Activated naive CD8-positive, alpha-beta T cell treated with anti-CD3 and anti-CD28 coated beads for 36 hours (primary cell): ENCODE data around the gene CD55. TPM values are rescaled to one million over a fixed set of nuclear protein-coding genes. Genes with fewer than 3 reads are reported as not detected.

ENCODE experiments used
- DNase-seq: peaks from one replicate; pipeline ENCODE4 v3.0.0; 2021
- H3K27ac Mint-ChIP-seq: one replicate; pipeline ENCODE4 v1.8.0; 2022; ENCODE audit warnings: mild to moderate bottlenecking, moderate library complexity, mixed read lengths
- H3K27me3 Mint-ChIP-seq: one replicate; pipeline ENCODE4 v1.8.0; 2022; ENCODE audit warnings: mild to moderate bottlenecking, mixed read lengths
- H3K36me3 Mint-ChIP-seq: one replicate; pipeline ENCODE4 v1.8.0; 2021; ENCODE audit warnings: mild to moderate bottlenecking, mixed read lengths
- H3K4me1 Mint-ChIP-seq: one replicate; pipeline ENCODE4 v1.8.0; 2021; ENCODE audit warnings: mixed read lengths
- H3K4me3 Mint-ChIP-seq: one replicate; pipeline ENCODE4 v1.8.0; 2022; ENCODE audit warnings: mild to moderate bottlenecking, moderate library complexity, mixed read lengths
- H3K9me3 Mint-ChIP-seq: one replicate; pipeline ENCODE4 v1.8.0; 2022; ENCODE audit warnings: mixed read lengths
- total RNA-seq, 2 experiments: library from RNA; stranded (reverse); gene quantifications; one replicate each; pipeline ENCODE4 v1.2.3, GENCODE V29; 2021

The CD55 gene, protein sequence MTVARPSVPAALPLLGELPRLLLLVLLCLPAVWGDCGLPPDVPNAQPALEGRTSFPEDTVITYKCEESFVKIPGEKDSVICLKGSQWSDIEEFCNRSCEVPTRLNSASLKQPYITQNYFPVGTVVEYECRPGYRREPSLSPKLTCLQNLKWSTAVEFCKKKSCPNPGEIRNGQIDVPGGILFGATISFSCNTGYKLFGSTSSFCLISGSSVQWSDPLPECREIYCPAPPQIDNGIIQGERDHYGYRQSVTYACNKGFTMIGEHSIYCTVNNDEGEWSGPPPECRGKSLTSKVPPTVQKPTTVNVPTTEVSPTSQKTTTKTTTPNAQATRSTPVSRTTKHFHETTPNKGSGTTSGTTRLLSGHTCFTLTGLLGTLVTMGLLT
- total RNA-seq, result 10 to 100 TPM; 84.0 to 84.1 TPM

GRCh38 chr1:207321079-207321789 is at the start of gene CD55:
CD55 (plus strand) TSS chr1:207321678; CDS start chr1:207321766, 88 bp downstream.
- peak within 1 kb of the TSS; percentile 92 for H3K4me3 Mint-ChIP-seq
- peaks cover 21% of the 10 kb centered on the region for H3K4me1 Mint-ChIP-seq
- peaks cover 27% of the 10 kb centered on the region for H3K36me3 Mint-ChIP-seq
- peak; percentile 98 for DNase-seq
- H3K27me3 Mint-ChIP-seq, result peaks cover 4% of the 10 kb centered on the region
- H3K27ac Mint-ChIP-seq, result peak within 1 kb of the TSS; percentile 99
- H3K9me3 Mint-ChIP-seq, result no peaks in the 10 kb centered on the region

GRCh38 chr1:207274882-207275281 is 46.6 kb upstream of the CD55 start:
- H3K27me3 Mint-ChIP-seq, result no peaks in the 10 kb centered on the region
- peaks cover 4% of the 10 kb centered on the region for H3K36me3 Mint-ChIP-seq
- H3K9me3 Mint-ChIP-seq, result peaks cover 31% of the 10 kb centered on the region
- H3K4me1 Mint-ChIP-seq, result peaks cover 10% of the 10 kb centered on the region
- no peak for DNase-seq
- H3K27ac Mint-ChIP-seq, result no peak overlapping the region
- no peak overlapping the region for H3K4me3 Mint-ChIP-seq

DNA sequence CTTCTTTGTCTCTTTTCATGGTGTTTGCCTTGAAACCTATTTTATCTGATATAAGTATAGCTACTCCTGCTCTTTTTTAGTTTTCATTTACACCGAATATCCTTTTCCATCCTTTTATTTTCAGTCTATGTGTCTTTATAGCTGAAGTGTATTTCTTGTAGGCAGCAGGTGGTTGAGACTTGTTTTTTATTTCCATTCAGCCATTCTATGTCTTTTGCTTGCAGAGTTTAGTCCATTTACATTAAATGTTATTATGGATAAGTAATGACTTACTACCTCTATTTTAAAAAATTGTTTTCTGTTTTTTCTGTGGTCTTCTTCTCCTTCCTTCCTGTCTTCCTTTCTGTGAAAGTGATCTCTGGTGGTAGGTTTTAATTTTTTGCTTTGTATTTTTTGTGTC is 45.0 kb upstream of the CD55 start:
- Mint-ChIP-seq H3K4me3 (no peak overlapping the region), H3K27me3 (no peaks in the 10 kb centered on the region), H3K27ac (no peak overlapping the region), H3K4me1 (peaks cover 19% of the 10 kb centered on the region), H3K9me3 (peaks cover 31% of the 10 kb centered on the region), H3K36me3 (peaks cover 4% of the 10 kb centered on the region)
- no peak for DNase-seq

DNA sequence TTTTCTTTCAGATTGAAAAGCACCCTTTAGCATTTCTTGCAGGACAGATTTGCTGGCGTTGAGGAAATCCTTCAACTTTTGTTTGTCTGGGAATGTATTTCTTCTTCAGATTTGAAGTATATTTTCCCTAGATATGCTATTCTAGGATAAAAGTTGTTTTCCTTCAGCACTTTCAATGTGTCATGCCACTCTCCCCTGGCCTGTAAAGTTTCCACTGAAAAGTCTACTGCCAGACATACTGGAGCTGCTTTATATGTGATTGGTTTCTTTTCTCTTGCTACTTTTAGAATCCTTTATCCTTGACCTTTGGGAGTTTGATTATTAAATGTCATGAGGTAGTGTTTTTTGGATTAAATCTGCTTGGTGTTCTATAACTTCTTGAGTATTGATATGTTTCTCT is 44.2 kb upstream of the CD55 start:
- no peaks in the 10 kb centered on the region for H3K27me3 Mint-ChIP-seq
- no peak overlapping the region for H3K27ac Mint-ChIP-seq
- DNase-seq, result no peak
- peaks cover 26% of the 10 kb centered on the region for H3K4me1 Mint-ChIP-seq
- no peak overlapping the region for H3K4me3 Mint-ChIP-seq
- peaks cover 28% of the 10 kb centered on the region for H3K9me3 Mint-ChIP-seq
- peaks cover 5% of the 10 kb centered on the region for H3K36me3 Mint-ChIP-seq

DNA sequence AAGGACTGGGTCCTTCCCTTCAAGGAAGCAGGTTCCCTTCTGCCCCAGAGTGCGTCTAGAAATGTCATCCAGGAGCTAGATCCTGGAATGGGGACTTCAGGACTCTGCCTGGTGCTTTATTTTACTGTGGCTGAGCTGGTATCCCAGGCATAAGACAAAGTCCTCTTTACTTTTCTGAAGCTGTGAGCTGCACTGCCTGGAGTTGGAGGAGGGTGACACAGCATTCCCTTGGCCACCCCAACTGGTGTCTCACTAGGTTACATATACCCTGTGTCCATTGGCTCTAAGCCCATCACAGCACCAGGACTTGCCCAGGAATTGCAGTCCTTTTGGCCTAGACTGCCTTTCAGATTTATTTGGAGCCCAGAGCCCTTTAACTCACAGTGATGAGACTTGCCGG is 41.8 kb upstream of the CD55 start:
- Mint-ChIP-seq H3K27ac (no peak overlapping the region), H3K9me3 (peaks cover 18% of the 10 kb centered on the region), H3K27me3 (no peaks in the 10 kb centered on the region), H3K4me3 (no peak overlapping the region), H3K4me1 (peaks cover 48% of the 10 kb centered on the region), H3K36me3 (peaks cover 5% of the 10 kb centered on the region)
- no peak for DNase-seq

- H3K4me3 Mint-ChIP-seq, result no peak overlapping the region
- H3K27me3 Mint-ChIP-seq, result no peaks in the 10 kb centered on the region
- H3K27ac Mint-ChIP-seq, result no peak overlapping the region
- H3K9me3 Mint-ChIP-seq, result peaks cover 8% of the 10 kb centered on the region
- DNase-seq, result no peak
- peaks cover 52% of the 10 kb centered on the region for H3K4me1 Mint-ChIP-seq
- H3K36me3 Mint-ChIP-seq, result peaks cover 5% of the 10 kb centered on the region
Measured at GRCh38 chr1:207280706-207281105, 40.8 kb upstream of the CD55 start.

- DNase-seq, result no peak
- Mint-ChIP-seq H3K36me3 (peaks cover 4% of the 10 kb centered on the region), H3K4me1 (peaks cover 52% of the 10 kb centered on the region), H3K9me3 (peaks cover 2% of the 10 kb centered on the region), H3K27ac (peak overlapping the region; percentile 54), H3K4me3 (no peak overlapping the region), H3K27me3 (no peaks in the 10 kb centered on the region)
Measured at GRCh38 chr1:207282058-207282457, 39.4 kb upstream of the CD55 start.

DNA sequence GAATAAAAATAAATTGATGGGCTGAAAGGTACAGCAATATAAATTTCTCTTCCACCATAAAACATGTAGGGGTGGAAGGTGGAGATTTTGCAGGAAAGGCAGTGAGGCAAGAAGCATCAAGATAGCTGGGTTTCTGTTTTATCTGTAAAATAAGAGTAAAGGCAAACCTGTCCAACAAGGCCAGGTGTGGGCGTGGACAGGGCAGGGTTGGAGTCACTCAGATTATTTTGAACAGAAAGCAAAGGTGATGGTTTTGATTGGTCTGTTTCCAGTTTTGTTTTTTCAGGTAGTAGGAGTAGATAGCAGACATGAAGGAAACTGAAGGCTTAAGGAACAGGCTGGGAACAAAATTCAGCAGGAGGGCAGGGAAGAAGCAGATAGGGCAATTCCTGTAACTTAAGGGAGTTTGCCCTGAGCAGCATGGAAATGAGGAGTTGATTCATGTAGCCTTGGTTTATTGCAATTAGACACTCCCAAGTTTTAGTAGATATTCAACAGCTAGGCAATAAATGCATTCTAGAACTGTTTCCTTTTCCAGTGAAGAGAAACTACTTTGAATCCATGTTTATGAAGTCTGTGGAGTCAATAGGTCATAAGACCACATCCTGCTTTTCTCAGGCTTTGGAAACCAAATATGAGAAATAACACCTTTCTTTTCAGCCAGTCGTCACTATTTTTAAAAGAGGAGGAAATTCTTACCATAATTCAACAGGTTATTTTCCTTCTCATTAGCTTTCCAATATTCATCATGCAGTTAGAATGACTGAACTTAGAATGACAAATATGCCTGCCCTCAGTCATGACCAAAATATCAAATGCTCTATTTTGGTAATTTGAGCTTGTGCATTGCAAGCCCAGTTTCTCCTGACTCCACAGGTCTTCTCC is 38.7 kb upstream of the CD55 start:
- H3K27me3 Mint-ChIP-seq, result no peaks in the 10 kb centered on the region
- peaks cover 45% of the 10 kb centered on the region for H3K4me1 Mint-ChIP-seq
- H3K36me3 Mint-ChIP-seq, result peaks cover 1% of the 10 kb centered on the region
- no peak for DNase-seq
- no peak overlapping the region for H3K4me3 Mint-ChIP-seq
- peak overlapping the region; percentile 14 for H3K27ac Mint-ChIP-seq
- peaks cover 2% of the 10 kb centered on the region for H3K9me3 Mint-ChIP-seq

DNA sequence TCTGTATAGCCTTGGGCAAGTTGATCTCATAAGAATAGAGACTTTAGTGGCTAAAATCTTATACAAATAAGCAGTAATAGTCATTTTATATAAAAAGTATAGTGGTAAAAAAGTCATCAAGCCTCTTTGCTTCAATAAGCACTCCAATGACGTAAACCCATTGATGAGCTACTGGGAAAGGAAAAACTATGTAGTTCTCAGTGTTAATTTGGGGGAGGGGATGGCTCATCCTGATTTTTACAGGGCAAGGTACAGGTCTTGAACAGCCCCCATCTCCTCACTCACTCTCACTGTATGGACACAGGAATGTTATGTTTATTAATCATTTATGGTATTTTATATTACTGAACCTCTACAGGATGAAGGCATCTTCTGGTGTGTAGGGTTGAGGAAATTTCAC is 38.1 kb upstream of the CD55 start:
- no peak overlapping the region for H3K27ac Mint-ChIP-seq
- peaks cover 2% of the 10 kb centered on the region for H3K9me3 Mint-ChIP-seq
- peaks cover 45% of the 10 kb centered on the region for H3K4me1 Mint-ChIP-seq
- no peak overlapping the region for H3K4me3 Mint-ChIP-seq
- peaks cover 1% of the 10 kb centered on the region for H3K36me3 Mint-ChIP-seq
- no peaks in the 10 kb centered on the region for H3K27me3 Mint-ChIP-seq
- no peak for DNase-seq

DNA sequence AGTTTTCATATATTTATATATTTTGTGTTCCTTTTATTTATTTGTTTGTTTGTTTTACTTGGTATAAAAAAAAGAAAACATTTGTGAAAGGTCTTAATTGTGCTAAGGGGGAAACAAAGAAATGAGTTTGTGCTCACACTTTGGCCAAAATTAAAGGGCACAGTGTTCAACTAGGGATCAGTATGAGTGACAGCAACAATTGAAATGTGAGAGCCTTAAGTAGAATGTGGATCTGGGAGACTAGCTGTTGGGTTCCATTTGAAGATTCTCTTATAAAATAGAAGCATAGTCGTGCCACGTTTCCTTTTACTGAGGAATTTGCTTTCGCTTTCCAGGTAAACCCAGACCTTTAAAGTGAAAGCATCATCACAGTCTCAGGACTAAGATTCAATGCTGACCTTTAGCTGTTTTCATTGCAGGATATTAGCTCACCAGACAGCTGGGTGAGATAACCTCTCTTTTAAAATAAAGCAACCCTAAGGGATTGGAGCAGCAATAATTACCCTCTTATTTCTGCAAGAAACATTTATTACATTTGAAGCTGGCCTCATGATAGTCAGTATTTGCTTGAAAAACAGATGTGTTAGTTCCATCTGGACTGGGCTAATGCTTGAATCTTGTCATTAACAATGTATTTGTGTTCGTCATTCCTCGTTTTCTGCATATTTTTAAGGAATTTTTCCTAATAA is 37.1 kb upstream of the CD55 start:
- DNase-seq, result no peak
- Mint-ChIP-seq H3K4me1 (peaks cover 45% of the 10 kb centered on the region), H3K9me3 (peaks cover 3% of the 10 kb centered on the region), H3K27ac (no peak overlapping the region), H3K4me3 (no peak overlapping the region), H3K36me3 (peaks cover 1% of the 10 kb centered on the region), H3K27me3 (no peaks in the 10 kb centered on the region)

DNA sequence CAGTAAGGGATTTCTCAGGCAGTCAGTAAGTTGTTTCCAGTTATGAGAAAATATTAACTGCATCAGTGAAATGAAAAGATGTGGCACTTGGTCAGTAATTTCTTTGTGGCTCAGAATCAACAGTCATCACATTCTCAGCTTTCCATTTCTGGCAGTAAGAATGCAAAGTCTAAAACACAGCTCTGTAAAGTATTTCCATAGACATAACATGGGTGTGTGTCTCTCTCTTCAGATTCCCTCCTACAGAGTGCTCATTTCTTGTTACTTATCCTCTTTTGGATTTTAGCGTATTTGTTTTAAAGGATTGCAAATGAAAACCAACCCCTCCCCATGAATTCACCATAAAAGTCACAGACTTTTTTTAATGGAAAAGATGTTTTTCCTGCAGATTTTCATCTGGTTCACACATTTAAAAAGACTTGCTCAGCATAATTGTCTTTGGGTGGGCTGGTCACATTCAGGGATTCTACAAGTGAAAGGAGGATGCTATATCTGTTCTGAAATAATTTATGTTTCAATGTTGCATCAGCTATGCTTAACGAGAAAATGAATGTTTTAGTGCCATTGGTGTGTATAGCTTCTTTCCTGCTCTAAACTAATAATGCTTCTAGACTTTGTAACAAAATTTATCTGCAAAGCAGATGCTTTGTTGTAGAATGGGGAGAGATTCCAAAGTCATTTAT is 34.6 kb upstream of the CD55 start:
- no peak for DNase-seq
- Mint-ChIP-seq H3K27ac (no peak overlapping the region), H3K4me1 (peaks cover 33% of the 10 kb centered on the region), H3K27me3 (no peaks in the 10 kb centered on the region), H3K36me3 (peaks cover 9% of the 10 kb centered on the region), H3K4me3 (no peak overlapping the region), H3K9me3 (peaks cover 12% of the 10 kb centered on the region)

- Mint-ChIP-seq H3K9me3 (peaks cover 14% of the 10 kb centered on the region), H3K36me3 (peaks cover 13% of the 10 kb centered on the region), H3K4me3 (no peak overlapping the region), H3K27me3 (no peaks in the 10 kb centered on the region), H3K27ac (no peak overlapping the region), H3K4me1 (peaks cover 19% of the 10 kb centered on the region)
- DNase-seq, result no peak
Measured at GRCh38 chr1:207288315-207288714, 33.2 kb upstream of the CD55 start.

DNA sequence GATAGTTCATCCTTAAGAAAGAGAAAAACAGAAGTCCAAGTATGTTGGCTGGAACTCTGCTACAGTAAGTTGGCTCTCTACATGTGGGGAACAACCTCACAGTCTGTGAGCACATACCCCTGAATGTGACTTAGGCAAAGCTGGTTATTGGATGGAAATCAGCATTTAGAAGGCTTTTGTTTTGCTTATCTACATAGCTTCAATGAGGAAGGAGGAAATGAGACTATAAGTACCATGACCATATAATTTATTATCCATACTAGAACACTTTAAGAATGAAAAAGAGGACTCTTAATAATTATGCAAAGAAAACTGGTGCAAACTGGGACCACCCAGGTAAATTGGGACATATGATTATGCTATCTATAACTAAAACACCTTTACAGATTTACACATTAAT is 31.7 kb upstream of the CD55 start:
- H3K4me3 Mint-ChIP-seq, result no peak overlapping the region
- no peak for DNase-seq
- H3K9me3 Mint-ChIP-seq, result peaks cover 14% of the 10 kb centered on the region
- H3K27ac Mint-ChIP-seq, result no peak overlapping the region
- peaks cover 13% of the 10 kb centered on the region for H3K36me3 Mint-ChIP-seq
- peaks cover 7% of the 10 kb centered on the region for H3K4me1 Mint-ChIP-seq
- H3K27me3 Mint-ChIP-seq, result no peaks in the 10 kb centered on the region

- no peak for DNase-seq
- no peak overlapping the region for H3K4me3 Mint-ChIP-seq
- no peaks in the 10 kb centered on the region for H3K27me3 Mint-ChIP-seq
- no peak overlapping the region for H3K27ac Mint-ChIP-seq
- H3K9me3 Mint-ChIP-seq, result peaks cover 14% of the 10 kb centered on the region
- no peaks in the 10 kb centered on the region for H3K4me1 Mint-ChIP-seq
- peaks cover 13% of the 10 kb centered on the region for H3K36me3 Mint-ChIP-seq
Measured at GRCh38 chr1:207291723-207292122, 29.8 kb upstream of the CD55 start.
